ENCODE data around the gene GRID1. TPM values are rescaled to one million over a fixed set of nuclear protein-coding genes. Genes with fewer than 3 reads are reported as not detected.

GRID1 gene
- total and polyA plus RNA-seq, 2 donors: 2.4 to 3.9 TPM

GRCh38 chr10:86263907-86264306 is 102.7 kb downstream of the GRID1 start:
- no peak for DNase-seq (ENCODE audit: extremely low spot score)
- 83% methylated on average over 5 of the region's 5 CpGs for WGBS
- H3K36me3 ChIP-seq (ENCODE audit: insufficient read depth): no peaks in the 10 kb centered on the region

DNA sequence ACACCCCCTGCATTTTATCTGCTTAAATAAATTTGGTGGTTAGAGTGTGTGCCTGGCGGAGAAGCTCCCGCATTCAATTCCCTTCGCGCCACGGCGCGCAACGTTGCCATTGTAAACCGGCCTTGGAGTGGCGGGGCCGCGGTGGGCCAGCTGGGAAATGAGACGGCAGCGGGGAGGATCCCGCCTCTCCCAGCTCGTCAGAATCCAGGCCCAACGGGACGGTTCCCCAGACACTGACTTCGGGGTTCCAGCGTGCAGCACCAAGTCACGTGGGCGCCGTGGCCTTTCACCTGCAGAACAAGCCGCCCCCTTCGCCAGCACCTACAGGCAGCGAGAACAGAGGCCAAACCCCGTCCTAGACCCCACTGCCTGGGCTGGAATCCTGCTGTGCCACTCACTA is 103.4 kb downstream of the GRID1 start:
- H3K27ac ChIP-seq (ENCODE audit: low read depth): no peak overlapping the region

More at GRCh38 chr10:86263907-86264306, 102.7 kb downstream of the GRID1 start:
- Histone ChIP-seq H3K4me3 (ENCODE audit: low read depth, low read length) (no peak overlapping the region), H3K27ac (ENCODE audit: low read depth) (no peak overlapping the region), H3K4me1 (ENCODE audit: insufficient read depth) (no peaks in the 10 kb centered on the region)

GRCh38 chr10:86262688-86263181 is 103.9 kb downstream of the GRID1 start:
- no peaks in the 10 kb centered on the region for H3K4me1 ChIP-seq (ENCODE audit: insufficient read depth)
- DNase-seq (ENCODE audit: extremely low spot score): no peak
- H3K4me3 ChIP-seq (ENCODE audit: low read depth, low read length): no peak overlapping the region
- 18% methylated on average over 29 of the region's 29 CpGs for WGBS
- H3K36me3 ChIP-seq (ENCODE audit: insufficient read depth): no peaks in the 10 kb centered on the region
- H3K27ac ChIP-seq (ENCODE audit: low read depth): no peak overlapping the region

More for the DNA sequence above, 103.4 kb downstream of the GRID1 start:
- WGBS: 32% methylated on average over 27 of the region's 27 CpGs
- Histone ChIP-seq H3K4me3 (ENCODE audit: low read depth, low read length) (no peak overlapping the region), H3K36me3 (ENCODE audit: insufficient read depth) (no peaks in the 10 kb centered on the region), H3K4me1 (ENCODE audit: insufficient read depth) (no peaks in the 10 kb centered on the region)
- DNase-seq (ENCODE audit: extremely low spot score): no peak

DNA sequence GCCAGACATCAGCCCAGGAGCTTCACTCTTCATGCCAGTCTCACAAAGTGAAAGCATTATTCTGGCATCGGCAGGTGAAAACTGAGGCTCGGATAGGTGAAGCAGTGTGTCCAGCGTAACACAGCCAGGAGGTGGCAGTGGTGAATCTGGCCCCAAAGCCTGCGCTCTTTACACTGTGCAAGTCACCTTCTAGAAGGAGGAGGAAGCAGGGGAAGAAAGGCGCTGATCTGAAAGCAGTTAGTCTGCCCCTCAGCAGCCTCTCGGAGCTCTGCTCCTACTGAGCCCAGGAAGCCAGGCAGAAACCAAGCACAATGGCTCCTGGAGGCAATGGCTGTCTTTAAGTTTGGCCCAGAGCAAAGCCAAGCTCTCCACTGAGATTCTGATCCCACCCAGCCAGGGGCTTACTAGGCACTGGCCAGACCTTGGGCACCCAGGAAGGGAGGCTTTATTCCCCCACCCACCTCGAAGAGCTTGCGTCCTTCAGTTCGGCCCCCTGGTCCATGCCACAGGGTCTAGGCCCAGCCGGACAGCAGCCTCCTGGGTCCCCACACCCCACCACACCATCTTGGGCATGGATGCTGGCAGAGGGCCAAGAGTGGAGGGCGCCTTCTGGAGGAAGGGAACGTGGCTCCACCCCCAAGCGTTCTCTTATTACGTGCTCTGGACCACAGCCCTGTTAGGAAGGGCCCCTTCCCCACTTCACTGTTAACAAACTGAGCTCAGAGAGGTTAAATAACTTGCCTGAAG is 104.5 kb downstream of the GRID1 start:
- no peak overlapping the region for H3K4me3 ChIP-seq (ENCODE audit: low read depth, low read length)
- DNase-seq (ENCODE audit: extremely low spot score): no peak
- H3K36me3 ChIP-seq (ENCODE audit: insufficient read depth): no peaks in the 10 kb centered on the region
- no peak overlapping the region for H3K27ac ChIP-seq (ENCODE audit: low read depth)
- H3K4me1 ChIP-seq (ENCODE audit: insufficient read depth): no peaks in the 10 kb centered on the region
- WGBS: 49% methylated on average over 14 of the region's 14 CpGs

GRCh38 chr10:86261470-86261869 is 105.1 kb downstream of the GRID1 start:
- H3K36me3 ChIP-seq (ENCODE audit: insufficient read depth): no peaks in the 10 kb centered on the region
- no peak for DNase-seq (ENCODE audit: extremely low spot score)
- H3K4me1 ChIP-seq (ENCODE audit: insufficient read depth): no peaks in the 10 kb centered on the region
- WGBS: 82% methylated on average over 5 of the region's 5 CpGs
- no peak overlapping the region for H3K4me3 ChIP-seq (ENCODE audit: low read depth, low read length)
- H3K27ac ChIP-seq (ENCODE audit: low read depth): no peak overlapping the region

DNA sequence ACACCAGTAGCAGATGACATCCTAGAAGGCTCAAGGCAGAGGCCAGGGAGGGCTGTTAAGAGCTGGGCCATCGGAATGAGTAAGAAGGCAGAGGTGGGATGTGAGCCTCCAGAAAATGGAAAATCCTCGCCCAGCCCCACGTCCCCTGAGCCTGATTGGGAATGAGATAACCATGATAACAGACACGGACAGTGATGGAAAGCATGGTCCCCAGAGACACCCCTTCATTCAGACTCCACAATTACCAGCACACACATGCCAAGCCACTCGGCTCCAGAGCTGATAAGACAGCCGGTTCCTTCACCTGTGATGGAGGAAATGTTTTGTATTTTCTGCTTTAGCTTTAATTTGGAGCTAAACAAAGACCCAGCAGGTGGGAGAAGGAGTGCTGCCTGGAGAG is 106.0 kb downstream of the GRID1 start:
- 41% methylated on average over 6 of the region's 6 CpGs for WGBS
- H3K36me3 ChIP-seq (ENCODE audit: insufficient read depth): no peaks in the 10 kb centered on the region
- H3K27ac ChIP-seq (ENCODE audit: low read depth): no peak overlapping the region
- H3K4me1 ChIP-seq (ENCODE audit: insufficient read depth): no peaks in the 10 kb centered on the region
- DNase-seq (ENCODE audit: extremely low spot score): no peak
- H3K4me3 ChIP-seq (ENCODE audit: low read depth, low read length): no peak overlapping the region

DNA sequence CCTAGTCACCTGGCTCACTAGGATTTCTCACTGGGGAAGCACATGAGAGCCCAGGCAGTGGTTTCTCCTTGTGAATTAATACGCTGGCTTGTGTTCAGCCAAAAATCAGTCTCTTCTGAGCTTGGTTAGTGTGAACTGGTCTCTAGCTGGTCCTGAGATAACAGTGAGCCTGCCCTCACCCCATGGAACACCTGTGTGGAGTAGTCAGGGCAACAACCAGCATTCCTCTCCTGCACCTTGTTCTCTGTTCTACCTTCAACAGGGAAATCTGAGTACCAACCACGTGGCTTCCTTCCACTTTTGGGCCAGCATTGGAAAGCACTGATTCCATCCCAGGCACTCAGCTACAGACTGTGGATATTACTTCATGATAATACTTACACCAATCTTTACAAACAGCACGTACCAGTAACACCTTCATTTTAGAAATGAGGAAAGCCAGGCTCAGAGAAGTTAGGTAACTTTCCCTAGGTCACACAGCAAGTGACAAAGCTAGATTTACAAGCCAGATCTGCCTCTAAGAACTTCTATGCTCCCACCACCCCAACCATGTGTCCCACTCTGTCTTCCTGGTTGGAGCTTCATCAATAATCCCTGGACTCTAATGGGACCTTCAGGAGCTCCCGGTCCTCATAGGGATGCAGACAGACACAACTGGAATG is 106.6 kb downstream of the GRID1 start:
- 81% methylated on average over 4 of the region's 4 CpGs for WGBS
- no peaks in the 10 kb centered on the region for H3K4me1 ChIP-seq (ENCODE audit: insufficient read depth)
- H3K4me3 ChIP-seq (ENCODE audit: low read depth, low read length): no peak overlapping the region
- no peak overlapping the region for H3K27ac ChIP-seq (ENCODE audit: low read depth)
- no peaks in the 10 kb centered on the region for H3K36me3 ChIP-seq (ENCODE audit: insufficient read depth)
- no peak for DNase-seq (ENCODE audit: extremely low spot score)

DNA sequence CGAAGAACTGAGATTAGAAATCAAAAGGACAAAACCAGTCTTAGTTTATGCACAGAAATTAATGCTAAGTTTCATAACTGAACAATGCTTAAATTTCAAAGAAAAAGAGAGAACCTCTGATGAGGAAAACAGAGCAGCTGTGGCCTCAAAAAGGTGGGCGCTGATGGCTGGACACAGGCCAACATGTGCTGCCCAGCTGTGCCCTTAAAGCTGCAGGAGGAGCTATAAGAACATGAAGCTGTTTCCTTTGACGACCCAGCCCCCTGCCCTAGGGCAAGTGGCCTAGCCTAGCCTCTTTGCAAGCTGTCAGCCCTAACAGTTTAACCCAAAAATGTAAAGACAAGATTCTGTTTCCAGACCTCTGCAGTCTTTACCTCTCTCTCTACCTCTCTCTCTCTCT is 107.7 kb downstream of the GRID1 start:
- 36% methylated on average over 3 of the region's 3 CpGs for WGBS
- DNase-seq (ENCODE audit: extremely low spot score): no peak
- Histone ChIP-seq H3K4me3 (ENCODE audit: low read depth, low read length) (no peak overlapping the region), H3K36me3 (ENCODE audit: insufficient read depth) (no peaks in the 10 kb centered on the region), H3K4me1 (ENCODE audit: insufficient read depth) (no peaks in the 10 kb centered on the region), H3K27ac (ENCODE audit: low read depth) (no peak overlapping the region)

DNA sequence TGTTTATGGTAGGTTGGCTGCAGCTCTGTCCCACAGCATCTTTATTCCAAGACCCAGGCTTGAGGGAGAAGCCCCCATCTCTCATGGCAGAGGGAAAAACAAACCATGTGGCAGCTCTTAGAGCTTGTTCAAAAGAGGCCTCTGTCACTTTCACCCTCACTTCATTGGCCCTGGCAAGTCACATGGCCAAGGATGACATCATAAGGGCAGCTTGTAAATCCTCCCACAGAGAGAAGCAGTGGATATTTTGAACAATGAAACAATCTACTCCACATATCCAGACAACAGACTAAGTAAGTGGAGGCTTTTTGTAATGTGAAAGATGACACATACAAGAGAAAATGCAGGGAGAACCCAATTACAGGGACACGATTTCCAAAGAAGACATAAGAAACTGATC is 108.1 kb downstream of the GRID1 start:
- DNase-seq (ENCODE audit: extremely low spot score): no peak
- Histone ChIP-seq H3K4me3 (ENCODE audit: low read depth, low read length) (no peak overlapping the region), H3K36me3 (ENCODE audit: insufficient read depth) (no peaks in the 10 kb centered on the region), H3K27ac (ENCODE audit: low read depth) (no peak overlapping the region), H3K4me1 (ENCODE audit: insufficient read depth) (no peaks in the 10 kb centered on the region)
- 47% methylated on average over 1 of the region's 1 CpG for whole genome bisulfite sequencing

- no peak overlapping the region for H3K4me3 ChIP-seq (ENCODE audit: low read depth, low read length)
- no peak overlapping the region for H3K27ac ChIP-seq (ENCODE audit: low read depth)
- no peaks in the 10 kb centered on the region for H3K4me1 ChIP-seq (ENCODE audit: insufficient read depth)
- no peak for DNase-seq (ENCODE audit: extremely low spot score)
- no peaks in the 10 kb centered on the region for H3K36me3 ChIP-seq (ENCODE audit: insufficient read depth)
- WGBS: 91% methylated on average over 2 of the region's 2 CpGs
Observed at GRCh38 chr10:86257683-86258082, 108.9 kb downstream of the GRID1 start.

GRCh38 chr10:86256690-86257315 is 109.8 kb downstream of the GRID1 start:
- H3K4me1 ChIP-seq (ENCODE audit: insufficient read depth): no peaks in the 10 kb centered on the region
- DNase-seq (ENCODE audit: extremely low spot score): no peak
- H3K27ac ChIP-seq (ENCODE audit: low read depth): no peak overlapping the region
- no peaks in the 10 kb centered on the region for H3K36me3 ChIP-seq (ENCODE audit: insufficient read depth)
- WGBS: 77% methylated on average over 4 of the region's 4 CpGs
- H3K4me3 ChIP-seq (ENCODE audit: low read depth, low read length): no peak overlapping the region

- DNase-seq (ENCODE audit: extremely low spot score): no peak
- Histone ChIP-seq H3K4me3 (ENCODE audit: low read depth, low read length) (no peak overlapping the region), H3K36me3 (ENCODE audit: insufficient read depth) (no peaks in the 10 kb centered on the region), H3K27ac (ENCODE audit: low read depth) (no peak overlapping the region), H3K4me1 (ENCODE audit: insufficient read depth) (no peaks in the 10 kb centered on the region)
- WGBS: 79% methylated on average over 14 of the region's 14 CpGs
Observed at GRCh38 chr10:86255405-86256251, 111.0 kb downstream of the GRID1 start.

DNA sequence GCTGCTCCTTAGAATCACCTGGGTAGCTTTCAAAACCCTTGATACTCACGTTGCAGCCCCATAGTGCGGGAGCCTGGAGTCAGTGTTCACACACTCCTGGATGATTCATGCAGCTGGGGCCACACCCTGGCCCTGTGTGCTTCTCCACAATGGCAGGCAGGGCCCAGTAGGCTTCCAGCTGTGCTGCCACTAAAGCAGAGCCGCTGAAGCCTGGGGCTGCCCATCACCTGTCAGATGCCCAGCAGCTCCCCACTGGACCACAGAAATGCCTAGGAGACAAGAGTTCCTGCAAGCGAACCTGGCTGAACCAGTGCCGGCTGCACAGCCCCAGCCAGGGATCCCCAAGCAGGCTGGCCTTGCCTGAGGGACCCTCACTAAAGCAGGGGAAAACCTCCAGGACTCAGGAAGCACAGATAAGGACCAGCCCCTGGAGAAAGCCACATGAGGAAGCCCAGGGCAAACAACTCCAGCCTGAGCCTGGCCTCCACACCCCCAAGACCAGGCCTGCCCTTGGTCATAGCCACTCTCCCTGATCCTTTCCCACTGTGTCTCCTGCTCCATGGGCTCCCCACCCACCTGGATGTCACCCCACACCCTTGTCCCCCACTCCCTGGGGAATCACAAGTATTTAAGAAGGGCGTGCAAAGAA is 111.9 kb downstream of the GRID1 start:
- WGBS: 69% methylated on average over 6 of the region's 6 CpGs
- H3K4me1 ChIP-seq (ENCODE audit: insufficient read depth): no peaks in the 10 kb centered on the region
- no peaks in the 10 kb centered on the region for H3K36me3 ChIP-seq (ENCODE audit: insufficient read depth)
- no peak overlapping the region for H3K27ac ChIP-seq (ENCODE audit: low read depth)
- DNase-seq (ENCODE audit: extremely low spot score): no peak
- no peak overlapping the region for H3K4me3 ChIP-seq (ENCODE audit: low read depth, low read length)

Data from urinary bladder (tissue), 4 donors.